DMS 273 (cell line): ENCODE results near the gene GATAD2A.

Source experiments
- DNase-seq: peaks from one replicate; lab custom pipeline; 2025; ENCODE audit not compliant: unreplicated experiment; lab: John Stamatoyannopoulos, UW

Gene GATAD2A

GRCh38 chr19:19528721-19529490, 123.4 kb downstream of the GATAD2A start, which contains the start of gene YJEFN3:
TSS of gene YJEFN3 (plus strand) at chr19:19528911. CDS start at chr19:19528933, 22 bp downstream.
- no peak for DNase-seq

GRCh38 chr19:19529783-19530422, 124.4 kb downstream of the GATAD2A start:
- no peak for DNase-seq

- DNase-seq: peak; percentile 45
These were observed 124.9 kb downstream of the GATAD2A start for GRCh38 chr19:19530423-19530804.

GRCh38 chr19:19530889-19531288, 125.4 kb downstream of the GATAD2A start:
- DNase-seq: no peak

- peak; percentile 94 for DNase-seq
These were observed 126.7 kb downstream of the GATAD2A start for GRCh38 chr19:19531951-19532805.

GRCh38 chr19:19532806-19533701, 127.6 kb downstream of the GATAD2A start:
- peak; percentile 44 for DNase-seq

GRCh38 chr19:19533841-19534240, 128.4 kb downstream of the GATAD2A start:
- peak; percentile 37 for DNase-seq

GRCh38 chr19:19534556-19535265, 129.2 kb downstream of the GATAD2A start:
- DNase-seq: no peak

GRCh38 chr19:19535311-19536191, 130.1 kb downstream of the GATAD2A start:
- no peak for DNase-seq

- DNase-seq: peak; percentile 75
These were observed 131.9 kb downstream of the GATAD2A start for GRCh38 chr19:19537075-19538048.

- peak; percentile 81 for DNase-seq
These were observed 132.7 kb downstream of the GATAD2A start, which contains the start of gene CILP2 for GRCh38 chr19:19538061-19538784. TSS of gene CILP2 (plus strand) at chr19:19538265. CDS start at chr19:19538350, 85 bp downstream.

GRCh38 chr19:19538785-19539166, 133.3 kb downstream of the GATAD2A start:
- peak; percentile 48 for DNase-seq

GRCh38 chr19:19539698-19540063, 134.2 kb downstream of the GATAD2A start:
- DNase-seq: no peak

GRCh38 chr19:19540064-19540714, 134.7 kb downstream of the GATAD2A start:
- peak; percentile 33 for DNase-seq

- peak; percentile 66 for DNase-seq
These were observed 135.4 kb downstream of the GATAD2A start for GRCh38 chr19:19540715-19541515.

- no peak for DNase-seq
These were observed 136.1 kb downstream of the GATAD2A start for GRCh38 chr19:19541616-19542015.
